Hepatocyte (in vitro differentiated cells): ENCODE results near the gene PPP6R2. TPM values are rescaled to one million over a fixed set of nuclear protein-coding genes. Genes with fewer than 3 reads are reported as not detected.
A peak's percentile ranks its signal among the peaks of the same experiment; 100 is the strongest.
"Not testable (repeated sequence)": the region's sequence is repeated elsewhere in the genome, so short reads cannot be mapped to it uniquely, and the experiment has no call there.

Experiments
- DNase-seq: peaks from one replicate; pipeline ENCODE4 v3.0.0-alpha.2; 2016; ENCODE audit warnings: low spot score
- H2AFZ ChIP-seq: fragments of 200-600 bp; sonication (generic); 2 replicates; pipeline ENCODE4 v1.6.0; 2016; ENCODE audit warnings: antibody characterized with exemption, mild to moderate bottlenecking
- H3K27ac ChIP-seq: fragments of 200-600 bp; sonication (generic); 2 replicates; pipeline ENCODE4 v1.5.1; 2016; ENCODE audit warnings: mild to moderate bottlenecking
- H3K27me3 ChIP-seq: fragments of 200-600 bp; sonication (generic); 2 replicates; pipeline ENCODE4 v1.6.1; 2016
- H3K36me3 ChIP-seq: fragments of 200-600 bp; sonication (generic); replicated peaks from 2 replicates; pipeline ENCODE4 v1.5.1; 2016; ENCODE audit warnings: low read depth; ENCODE audit not compliant: insufficient read depth
- H3K4me1 ChIP-seq: fragments of 200-600 bp; sonication (generic); 2 replicates; pipeline ENCODE4 v1.5.1; 2016; ENCODE audit warnings: mild to moderate bottlenecking, moderate library complexity; ENCODE audit not compliant: insufficient read depth
- H3K4me2 ChIP-seq: fragments of 200-600 bp; sonication (generic); 2 replicates; pipeline ENCODE4 v1.6.0; 2016
- H3K4me3 ChIP-seq: fragments of 200-600 bp; sonication (generic); 2 replicates; pipeline ENCODE4 v1.5.1; 2016; ENCODE audit warnings: mild to moderate bottlenecking
- H3K79me2 ChIP-seq: fragments of 200-600 bp; sonication (generic); 2 replicates; pipeline ENCODE4 v1.6.0; 2017; ENCODE audit warnings: mild to moderate bottlenecking
- H3K9me2 ChIP-seq: fragments of 200-600 bp; sonication (generic); replicated peaks from 2 replicates; pipeline ENCODE4 v1.6.0; 2017; ENCODE audit warnings: mild to moderate bottlenecking; ENCODE audit not compliant: insufficient read depth
- H3K9me3 ChIP-seq: fragments of 200-600 bp; sonication (generic); 2 replicates; pipeline ENCODE4 v1.5.1; 2016; ENCODE audit warnings: low read depth, mild to moderate bottlenecking
- H4K20me1 ChIP-seq: fragments of 200-600 bp; sonication (generic); 2 replicates; pipeline ENCODE4 v1.6.0; 2016; ENCODE audit warnings: mild to moderate bottlenecking; ENCODE audit not compliant: insufficient read depth, poor library complexity, severe bottlenecking
- EZH2 ChIP-seq: fragments of 200-600 bp; sonication (generic); IDR thresholded peaks from 2 replicates; pipeline ENCODE4 v1.6.1; 2016; ENCODE audit warnings: antibody characterized with exemption, mild to moderate bottlenecking, borderline replicate concordance
- EZH2phosphoT487 ChIP-seq: fragments of 200-600 bp; sonication (generic); IDR thresholded peaks from one replicate; pipeline ENCODE4 v1.6.1; 2018; ENCODE audit warnings: antibody characterized with exemption, mild to moderate bottlenecking, low read depth, moderate library complexity; ENCODE audit not compliant: unreplicated experiment, severe bottlenecking
- WGBS: methylation state at CpG from one replicate; pipeline ENCODE4 v1.1.6; 2016; ENCODE audit warnings: low lambda C conversion rate; ENCODE audit errors: missing lambda C conversion rate; 5-methylcytosine and 5-hydroxymethylcytosine counted together
- polyA plus RNA-seq: library from polyadenylated mRNA; unstranded; fragments of >200 nt; fragmentation: Nextera tagmentation; extraction: Ambion mirVana; gene quantifications from 2 replicates; pipeline ENCODE4 v1.2.1, GENCODE V29; 2016
- total RNA-seq: library from RNA; depleted of rRNA; stranded (reverse); fragments of >200 nt; gene quantifications from 2 replicates; pipeline ENCODE4 v1.2.3, GENCODE V29; 2014
- TF ChIP-seq, protein P1 (sequence below): fragments of 200-600 bp; sonication (generic); IDR thresholded peaks from 2 replicates; pipeline ENCODE4 v1.5.1; 2016; ENCODE audit warnings: antibody characterized with exemption, mild to moderate bottlenecking; ENCODE audit not compliant: poor library complexity

PPP6R2 gene
- total and polyA plus RNA-seq, 2 experiments from 2014 or later = 47.0 to 57.9 TPM

DNA sequence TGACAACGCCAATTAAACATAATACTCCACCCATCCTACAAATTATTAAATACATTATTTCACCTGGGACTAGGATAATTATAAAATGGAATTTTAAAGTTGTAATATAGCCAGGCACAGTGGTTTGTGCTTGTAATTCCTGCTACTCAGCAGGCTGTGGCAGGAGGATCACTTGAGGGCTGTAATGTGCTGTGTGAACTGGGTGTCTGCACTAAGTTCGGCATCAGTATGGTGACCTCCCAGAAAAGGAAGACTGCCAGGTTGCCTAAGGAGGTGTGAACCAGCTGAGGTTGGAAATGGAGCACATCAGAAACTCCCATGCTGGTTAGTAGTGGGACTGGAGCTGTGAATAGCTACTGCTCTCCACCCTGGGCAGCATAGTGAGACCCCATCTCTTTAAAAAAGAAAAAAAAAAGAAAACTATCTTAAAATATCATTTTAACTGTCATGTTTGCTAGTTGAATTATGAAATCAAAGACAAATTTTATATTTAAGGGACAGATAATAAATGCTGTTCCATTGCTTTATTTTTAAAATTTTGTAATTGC, 28.0 kb downstream of the PPP6R2 start:
- Histone ChIP-seq H3K27ac (no peak overlapping the region), H3K4me1 (no peaks in the 10 kb centered on the region), H3K4me3 (no peak overlapping the region), H3K27me3 (no peaks in the 10 kb centered on the region), H3K9me3 (no peaks in the 10 kb centered on the region), H2AFZ (no peak overlapping the region), H4K20me1 (peaks cover 22% of the 10 kb centered on the region), H3K9me2 (no peaks in the 10 kb centered on the region), H3K79me2 (peaks cover 55% of the 10 kb centered on the region), H3K4me2 (no peak overlapping the region), H3K36me3 (peaks cover 6% of the 10 kb centered on the region)
- no peak for DNase-seq
- TF ChIP-seq, protein P1, sequence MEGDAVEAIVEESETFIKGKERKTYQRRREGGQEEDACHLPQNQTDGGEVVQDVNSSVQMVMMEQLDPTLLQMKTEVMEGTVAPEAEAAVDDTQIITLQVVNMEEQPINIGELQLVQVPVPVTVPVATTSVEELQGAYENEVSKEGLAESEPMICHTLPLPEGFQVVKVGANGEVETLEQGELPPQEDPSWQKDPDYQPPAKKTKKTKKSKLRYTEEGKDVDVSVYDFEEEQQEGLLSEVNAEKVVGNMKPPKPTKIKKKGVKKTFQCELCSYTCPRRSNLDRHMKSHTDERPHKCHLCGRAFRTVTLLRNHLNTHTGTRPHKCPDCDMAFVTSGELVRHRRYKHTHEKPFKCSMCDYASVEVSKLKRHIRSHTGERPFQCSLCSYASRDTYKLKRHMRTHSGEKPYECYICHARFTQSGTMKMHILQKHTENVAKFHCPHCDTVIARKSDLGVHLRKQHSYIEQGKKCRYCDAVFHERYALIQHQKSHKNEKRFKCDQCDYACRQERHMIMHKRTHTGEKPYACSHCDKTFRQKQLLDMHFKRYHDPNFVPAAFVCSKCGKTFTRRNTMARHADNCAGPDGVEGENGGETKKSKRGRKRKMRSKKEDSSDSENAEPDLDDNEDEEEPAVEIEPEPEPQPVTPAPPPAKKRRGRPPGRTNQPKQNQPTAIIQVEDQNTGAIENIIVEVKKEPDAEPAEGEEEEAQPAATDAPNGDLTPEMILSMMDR = no peak
- TF ChIP-seq EZH2 (no peak), EZH2phosphoT487 (no peak)
- 100% methylated on average over 2 of the region's 2 CpGs for WGBS

GRCh38 chr22:50376085-50376651, 33.0 kb downstream of the PPP6R2 start:
- H4K20me1 ChIP-seq = no peaks in the 10 kb centered on the region
- TF ChIP-seq EZH2 (no peak), EZH2phosphoT487 (no peak)
- TF ChIP-seq, protein P1 = no peak
- no peak overlapping the region for H3K4me3 ChIP-seq
- no peaks in the 10 kb centered on the region for H3K27me3 ChIP-seq
- H3K9me3 ChIP-seq = no peaks in the 10 kb centered on the region
- H3K4me1 ChIP-seq = no peaks in the 10 kb centered on the region
- no peak overlapping the region for H3K27ac ChIP-seq
- H3K79me2 ChIP-seq = peaks cover 24% of the 10 kb centered on the region
- H3K36me3 ChIP-seq = peaks cover 2% of the 10 kb centered on the region
- no peaks in the 10 kb centered on the region for H3K9me2 ChIP-seq
- H2AFZ ChIP-seq = no peak overlapping the region
- H3K4me2 ChIP-seq = no peak overlapping the region
- no peak for DNase-seq
- 97% methylated on average over 5 of the region's 5 CpGs for WGBS

- H3K4me3 ChIP-seq, H3K36me3 ChIP-seq, H2AFZ ChIP-seq, DNase-seq, H3K4me1 ChIP-seq, H3K9me3 ChIP-seq, H4K20me1 ChIP-seq, H3K4me2 ChIP-seq, H3K27ac ChIP-seq, H3K27me3 ChIP-seq, H3K9me2 ChIP-seq: not testable (repeated sequence)
- peaks cover 20% of the 10 kb centered on the region for H3K79me2 ChIP-seq
- WGBS = 96% methylated on average over 10 of the region's 15 CpGs
Observed at GRCh38 chr22:50381021-50381555, 38.0 kb downstream of the PPP6R2 start.

GRCh38 chr22:50396751-50397370, 53.7 kb downstream of the PPP6R2 start:
- 25% methylated on average over 6 of the region's 6 CpGs for WGBS
- peak; percentile 98 for TF ChIP-seq EZH2phosphoT487
- TF ChIP-seq, protein P1 = no peak
- H3K9me2 ChIP-seq = no peaks in the 10 kb centered on the region
- H3K4me2 ChIP-seq = peak overlapping the region; percentile 22
- H3K9me3 ChIP-seq = no peaks in the 10 kb centered on the region
- no peak overlapping the region for H3K4me3 ChIP-seq
- H3K27me3 ChIP-seq = no peaks in the 10 kb centered on the region
- peak overlapping the region; percentile 68 for H3K27ac ChIP-seq
- no peak overlapping the region for H2AFZ ChIP-seq
- peaks cover 12% of the 10 kb centered on the region for H3K4me1 ChIP-seq
- H3K36me3 ChIP-seq = no peaks in the 10 kb centered on the region
- peaks cover 36% of the 10 kb centered on the region for H3K79me2 ChIP-seq
- peaks cover 42% of the 10 kb centered on the region for H4K20me1 ChIP-seq
- peak; percentile 63 for DNase-seq

- Histone ChIP-seq H3K4me1 (peaks cover 12% of the 10 kb centered on the region), H3K79me2 (peaks cover 36% of the 10 kb centered on the region), H3K27ac (peak overlapping the region; percentile 35), H4K20me1 (peaks cover 38% of the 10 kb centered on the region)
- not testable (repeated sequence) for H3K4me3 ChIP-seq, DNase-seq, H3K9me2 ChIP-seq, H2AFZ ChIP-seq, H3K36me3 ChIP-seq, H3K9me3 ChIP-seq, H3K27me3 ChIP-seq, H3K4me2 ChIP-seq
- 71% methylated on average over 3 of the region's 4 CpGs for WGBS
Observed at GRCh38 chr22:50397371-50398060, 54.4 kb downstream of the PPP6R2 start.
